Spleen (tissue), 11 donors: ENCODE data around the gene TMEM39A. TPM values are rescaled to one million over a fixed set of nuclear protein-coding genes. Genes with fewer than 3 reads are reported as not detected.

Experiments
- DNase-seq: peaks from one replicate; pipeline ENCODE4 v3.0.0-alpha.2; 2020
- H3K27ac ChIP-seq, 8 donors: fragments of 200-600 bp; sonication (generic) in 7 of 8; 1 replicate in 4 of 8; 2 replicates in 4 of 8; pipeline versions ENCODE4 v1.5.0 to v1.8.0; 2016 to 2021; ENCODE audit warnings: inconsistent platforms in 4 of 8, mild to moderate bottlenecking in 4 of 8, moderate library complexity in 1 of 8
- H3K27me3 ChIP-seq, 7 donors: fragments of 200-600 bp; sonication (generic) in 6 of 7; replicated peaks in 1 of 7; 1 replicate in 4 of 7; 2 replicates in 3 of 7; pipeline versions ENCODE4 v1.5.0 to v1.8.0; 2016 to 2021; ENCODE audit warnings: inconsistent platforms in 3 of 7, mild to moderate bottlenecking in 1 of 7
- H3K36me3 ChIP-seq, 6 donors: fragments of 200-600 bp; sonication (generic) in 5 of 6; 1 replicate in 4 of 6; 2 replicates in 2 of 6; pipeline versions ENCODE4 v1.5.0 to v1.8.0; 2016 to 2021; ENCODE audit warnings: inconsistent platforms in 2 of 6
- H3K4me1 ChIP-seq, 6 donors: fragments of 200-600 bp; sonication (generic) in 5 of 6; 1 replicate in 3 of 6; 2 replicates in 3 of 6; pipeline versions ENCODE4 v1.5.0 to v1.8.0; 2016 to 2021; ENCODE audit warnings: inconsistent platforms in 3 of 6
- H3K4me3 ChIP-seq, 8 donors: fragments of 200-600 bp; sonication (generic) in 7 of 8; 1 replicate in 4 of 8; 2 replicates in 4 of 8; pipeline versions ENCODE4 v1.5.0 to v1.8.0; 2016 to 2021; ENCODE audit warnings: inconsistent platforms in 4 of 8, mild to moderate bottlenecking in 4 of 8, moderate library complexity in 2 of 8
- H3K9me3 ChIP-seq, 8 donors: fragments of 200-600 bp; sonication (generic) in 7 of 8; 1 replicate in 4 of 8; 2 replicates in 4 of 8; pipeline versions ENCODE4 v1.5.0 to v1.8.0; 2016 to 2021; ENCODE audit warnings: inconsistent platforms in 4 of 8
- CTCF ChIP-seq, 11 experiments: fragments of 200-600 bp in 7 of 11; fragments of 450-650 bp in 4 of 11; sonication (generic) in 4 of 11; IDR thresholded peaks in 8 of 11; conservative IDR thresholded peaks in 3 of 11; 1 replicate in 7 of 11; 2 replicates in 4 of 11; pipeline versions ENCODE4 v1.4.0 to v1.8.0; 2016 to 2021; ENCODE audit warnings: antibody characterized with exemption in 11 of 11, inconsistent platforms in 4 of 11, mild to moderate bottlenecking in 1 of 11
- POLR2A ChIP-seq, 3 donors: fragments of 450-650 bp; IDR thresholded peaks; one replicate each; pipeline ENCODE4 v1.5.1; 2017; ENCODE audit warnings: antibody characterized with exemption in 3 of 3, mild to moderate bottlenecking in 1 of 3
- POLR2AphosphoS5 ChIP-seq, 3 donors: sonication (generic); formaldehyde crosslinking; IDR thresholded peaks; one replicate each; pipeline ENCODE4 v1.5.1; 2017; ENCODE audit warnings: antibody characterized with exemption in 3 of 3
- WGBS, 5 donors: extraction: QIAGEN DNeasy Blood & Tissue Kit in 3 of 5; methylation state at CpG; one replicate each; pipeline versions ENCODE4 v1.1.5 to v1.1.7; 2013 to 2018; 5-methylcytosine and 5-hydroxymethylcytosine counted together
- intact Hi-C: fragments of 100-400 bp; cut with DNase I; formaldehyde crosslinking; loops from one replicate; pipeline ENCODE4 v1.15.0; 2023; ENCODE audit warnings: low total_unique reads
- polyA plus RNA-seq, 3 donors: library from polyadenylated mRNA; stranded (reverse); fragments of 200-250 nt; gene quantifications; one replicate each; pipeline ENCODE4 v1.2.1, GENCODE V29; 2013
- total RNA-seq, 7 donors: library from RNA; depleted of rRNA in 3 of 7; stranded (reverse); fragments of >200 nt in 3 of 7; fragmentation: NEBNext Ultra II Directional in 4 of 7; extraction: Animal tissue kit (Norgen Biotek cat#: 25700) in 4 of 7; gene quantifications; one replicate each; pipeline versions ENCODE4 v1.1.0 to v1.2.1, GENCODE V29; 2016 to 2021
- donor health status: healthy with polysubstance abuse.
- donor health status: DM: no; HTN: no; CAD: no; lungs with moderate emphysema.
- donor health status: DM: no; HTN: no; CAD: no.
- donor health status: Bipolar disorder and iron deficiency.
- donor health status: healthy.
- donor health status: DM: no; HTN: no; CAD: no.
- donor health status: DM: yes; HTN: yes; CAD: no.

Gene TMEM39A
- total and polyA plus RNA-seq, 10 donors, result 4.9 to 80.5 (median 39.3) TPM

GRCh38 chr3:119433613-119434325, 29.6 kb downstream of the TMEM39A start:
- H3K27ac ChIP-seq, result no peak overlapping the region
- DNase-seq, result no peak
- intact Hi-C loops, result no loop called here
- H3K4me1 ChIP-seq, result peaks cover 0 to 7% (median 0%) of the 10 kb centered on the region in 6 donors
- H3K27me3 ChIP-seq, result no peaks in the 10 kb centered on the region
- peaks cover 19 to 100% (median 92%) of the 10 kb centered on the region in 6 donors for H3K36me3 ChIP-seq
- no peak for TF ChIP-seq POLR2AphosphoS5 (IDR thresholded peaks at IDR 0.05)
- no peak for TF ChIP-seq POLR2A (IDR thresholded peaks at IDR 0.05)
- TF ChIP-seq CTCF (IDR thresholded peaks at IDR 0.05 in 8 of 11, conservative IDR thresholded peaks at IDR 0.05 in 3 of 11), result no peak
- WGBS, 5 donors, result 93 to 99% (median 94%) methylated on average over 3 of the region's 3 CpGs
- H3K4me3 ChIP-seq, result no peak overlapping the region
- H3K9me3 ChIP-seq, result peaks cover 0 to 27% (median 19%) of the 10 kb centered on the region in 8 donors

- Histone ChIP-seq H3K27ac (no peak overlapping the region), H3K9me3 (peaks cover 12 to 71% (median 63%) of the 10 kb centered on the region in 8 donors), H3K4me1 (peaks cover 0 to 7% (median 0%) of the 10 kb centered on the region in 6 donors), H3K27me3 (no peaks in the 10 kb centered on the region), H3K36me3 (peaks cover 9 to 58% (median 44%) of the 10 kb centered on the region in 6 donors), H3K4me3 (no peak overlapping the region)
- TF ChIP-seq CTCF (IDR thresholded peaks at IDR 0.05 in 8 of 11, conservative IDR thresholded peaks at IDR 0.05 in 3 of 11), result no peak
- WGBS, 5 donors, result 83 to 100% (median 93%) methylated on average over 1 of the region's 1 CpG
- intact Hi-C loops, result no loop called here
- DNase-seq, result no peak
Observed at GRCh38 chr3:119428538-119428937, 34.9 kb downstream of the TMEM39A start.

GRCh38 chr3:119427669-119428068, 35.7 kb downstream of the TMEM39A start:
- Histone ChIP-seq H3K27me3 (no peaks in the 10 kb centered on the region), H3K4me1 (no peaks in the 10 kb centered on the region), H3K9me3 (peaks cover 12 to 71% (median 63%) of the 10 kb centered on the region in 8 donors), H3K4me3 (no peak overlapping the region), H3K36me3 (peaks cover 9 to 49% (median 37%) of the 10 kb centered on the region in 6 donors), H3K27ac (no peak overlapping the region)
- 94 to 100% (median 98%) methylated on average over 1 of the region's 1 CpG for WGBS, 5 donors
- no peak for DNase-seq
- intact Hi-C loops, result no loop called here
- TF ChIP-seq POLR2A (IDR thresholded peaks at IDR 0.05), result no peak
- TF ChIP-seq POLR2AphosphoS5 (IDR thresholded peaks at IDR 0.05), result no peak
- TF ChIP-seq CTCF (IDR thresholded peaks at IDR 0.05 in 8 of 11, conservative IDR thresholded peaks at IDR 0.05 in 3 of 11), result no peak

DNA sequence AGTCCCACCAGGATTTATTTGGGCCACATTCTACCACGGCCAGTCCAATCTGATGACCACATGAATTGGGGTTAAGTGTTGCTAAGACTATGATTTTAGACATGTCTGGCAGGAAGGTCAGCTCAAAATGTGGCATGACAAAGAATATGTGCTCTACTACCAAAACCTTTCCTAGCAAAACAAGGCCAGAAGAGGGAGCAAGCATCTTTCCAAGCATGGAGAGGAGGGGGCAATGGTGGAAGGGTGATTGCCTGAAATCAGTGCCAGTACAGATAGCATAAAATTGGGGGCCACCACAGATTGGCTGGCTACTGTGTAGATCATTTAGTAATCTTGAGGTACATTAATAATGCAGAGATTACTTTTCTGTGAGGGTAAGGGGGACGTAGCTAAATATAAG, 43.2 kb downstream of the TMEM39A start:
- intact Hi-C loops, result no loop called here
- no peaks in the 10 kb centered on the region for H3K27me3 ChIP-seq
- peaks cover 0 to 12% (median 6%) of the 10 kb centered on the region in 8 donors for H3K9me3 ChIP-seq
- whole genome bisulfite sequencing, 5 donors, result 42 to 85% (median 50%) methylated on average over 2 of the region's 2 CpGs
- no peak overlapping the region for H3K4me3 ChIP-seq
- H3K36me3 ChIP-seq, result peaks cover 0 to 35% (median 8%) of the 10 kb centered on the region in 6 donors
- TF ChIP-seq POLR2AphosphoS5 (IDR thresholded peaks at IDR 0.05), result no peak
- no peak for TF ChIP-seq CTCF (IDR thresholded peaks at IDR 0.05 in 8 of 11, conservative IDR thresholded peaks at IDR 0.05 in 3 of 11)
- no peak for TF ChIP-seq POLR2A (IDR thresholded peaks at IDR 0.05)
- no peaks in the 10 kb centered on the region for H3K4me1 ChIP-seq
- no peak for DNase-seq
- H3K27ac ChIP-seq, result no peak overlapping the region
